Activated T-cell treated with anti-CD3 and anti-CD28 coated beads, Interleukin-2, amount 50 U/mL, for 24 hours (primary cell): ENCODE data around the gene NOS3.

ENCODE experiments used
- DNase-seq: peaks from one replicate; pipeline ENCODE4 v3.0.0-alpha.2; 2020
- H3K27ac Mint-ChIP-seq: 2 replicates; pipeline ENCODE4 v1.8.0; 2020; ENCODE audit warnings: mild to moderate bottlenecking, mixed read lengths
- H3K27me3 Mint-ChIP-seq: 2 replicates; pipeline ENCODE4 v1.8.0; 2020; ENCODE audit warnings: mixed read lengths
- H3K36me3 Mint-ChIP-seq: 2 replicates; pipeline ENCODE4 v1.8.0; 2020; ENCODE audit warnings: low read depth, mixed read lengths
- H3K4me1 Mint-ChIP-seq: 2 replicates; pipeline ENCODE4 v1.8.0; 2020; ENCODE audit warnings: low read depth, mixed read lengths
- H3K4me3 Mint-ChIP-seq: 2 replicates; pipeline ENCODE4 v1.8.0; 2020; ENCODE audit warnings: mild to moderate bottlenecking, moderate library complexity, mixed read lengths
- H3K9me3 Mint-ChIP-seq: 2 replicates; pipeline ENCODE4 v1.8.0; 2020; ENCODE audit warnings: mixed read lengths

Gene NOS3

GRCh38 chr7:151045967-151046366, 55.1 kb downstream of the NOS3 start:
- no peak overlapping the region for H3K4me3 Mint-ChIP-seq
- no peak for DNase-seq
- no peaks in the 10 kb centered on the region for H3K9me3 Mint-ChIP-seq
- no peaks in the 10 kb centered on the region for H3K4me1 Mint-ChIP-seq
- H3K36me3 Mint-ChIP-seq = peaks cover 41% of the 10 kb centered on the region
- H3K27ac Mint-ChIP-seq = peak overlapping the region; percentile 66
- no peaks in the 10 kb centered on the region for H3K27me3 Mint-ChIP-seq

- no peak overlapping the region for H3K4me3 Mint-ChIP-seq
- H3K36me3 Mint-ChIP-seq = peaks cover 33% of the 10 kb centered on the region
- H3K9me3 Mint-ChIP-seq = no peaks in the 10 kb centered on the region
- H3K27me3 Mint-ChIP-seq = no peaks in the 10 kb centered on the region
- H3K4me1 Mint-ChIP-seq = peaks cover 1% of the 10 kb centered on the region
- DNase-seq = no peak
- H3K27ac Mint-ChIP-seq = no peak overlapping the region
Measured at GRCh38 chr7:151046603-151047573, 56.1 kb downstream of the NOS3 start.

- no peak for DNase-seq
- H3K27me3 Mint-ChIP-seq = no peaks in the 10 kb centered on the region
- no peak within 1 kb of the TSS for H3K4me3 Mint-ChIP-seq
- no peak within 1 kb of the TSS for H3K27ac Mint-ChIP-seq
- peaks cover 21% of the 10 kb centered on the region for H3K36me3 Mint-ChIP-seq
- peaks cover 6% of the 10 kb centered on the region for H3K4me1 Mint-ChIP-seq
- H3K9me3 Mint-ChIP-seq = no peaks in the 10 kb centered on the region
Measured at GRCh38 chr7:151047976-151048815, 57.4 kb downstream of the NOS3 start, which contains the start of gene ASIC3. Gene ASIC3, plus strand, starts transcription at chr7:151048531. Its CDS starts 355 bp downstream, at chr7:151048886.

- no peak for DNase-seq
- Mint-ChIP-seq H3K4me3 (no peak overlapping the region), H3K27me3 (no peaks in the 10 kb centered on the region), H3K9me3 (no peaks in the 10 kb centered on the region), H3K27ac (no peak overlapping the region), H3K4me1 (peaks cover 7% of the 10 kb centered on the region), H3K36me3 (peaks cover 19% of the 10 kb centered on the region)
Measured at GRCh38 chr7:151048911-151049463, 58.2 kb downstream of the NOS3 start.

- Mint-ChIP-seq H3K27me3 (no peaks in the 10 kb centered on the region), H3K9me3 (no peaks in the 10 kb centered on the region), H3K36me3 (peaks cover 10% of the 10 kb centered on the region), H3K4me3 (no peak overlapping the region), H3K27ac (no peak overlapping the region), H3K4me1 (peaks cover 7% of the 10 kb centered on the region)
- peak; percentile 74 for DNase-seq
Measured at GRCh38 chr7:151051108-151051507, 60.3 kb downstream of the NOS3 start.

GRCh38 chr7:151053096-151053495, 62.3 kb downstream of the NOS3 start:
- H3K36me3 Mint-ChIP-seq = peaks cover 10% of the 10 kb centered on the region
- peaks cover 18% of the 10 kb centered on the region for H3K4me1 Mint-ChIP-seq
- no peak overlapping the region for H3K27ac Mint-ChIP-seq
- no peak for DNase-seq
- no peaks in the 10 kb centered on the region for H3K27me3 Mint-ChIP-seq
- H3K4me3 Mint-ChIP-seq = no peak overlapping the region
- no peaks in the 10 kb centered on the region for H3K9me3 Mint-ChIP-seq

GRCh38 chr7:151053751-151054150, 62.9 kb downstream of the NOS3 start:
- no peak for DNase-seq
- H3K27me3 Mint-ChIP-seq = no peaks in the 10 kb centered on the region
- no peak overlapping the region for H3K4me3 Mint-ChIP-seq
- no peaks in the 10 kb centered on the region for H3K9me3 Mint-ChIP-seq
- H3K4me1 Mint-ChIP-seq = peaks cover 23% of the 10 kb centered on the region
- no peak overlapping the region for H3K27ac Mint-ChIP-seq
- H3K36me3 Mint-ChIP-seq = peaks cover 12% of the 10 kb centered on the region

- Mint-ChIP-seq H3K9me3 (no peaks in the 10 kb centered on the region), H3K27me3 (no peaks in the 10 kb centered on the region), H3K4me3 (peak overlapping the region; percentile 94), H3K36me3 (peaks cover 18% of the 10 kb centered on the region), H3K27ac (no peak overlapping the region), H3K4me1 (peaks cover 37% of the 10 kb centered on the region)
- DNase-seq = no peak
Measured at GRCh38 chr7:151056283-151056665, 65.5 kb downstream of the NOS3 start.

GRCh38 chr7:151056666-151057505, 66.1 kb downstream of the NOS3 start:
- H3K4me3 Mint-ChIP-seq = peak overlapping the region; percentile 94
- H3K9me3 Mint-ChIP-seq = no peaks in the 10 kb centered on the region
- peak overlapping the region; percentile 79 for H3K27ac Mint-ChIP-seq
- peaks cover 23% of the 10 kb centered on the region for H3K36me3 Mint-ChIP-seq
- H3K27me3 Mint-ChIP-seq = no peaks in the 10 kb centered on the region
- no peak for DNase-seq
- peaks cover 41% of the 10 kb centered on the region for H3K4me1 Mint-ChIP-seq

GRCh38 chr7:151057506-151057988, 66.7 kb downstream of the NOS3 start, which contains the start of gene CDK5:
Gene CDK5, minus strand, starts transcription at chr7:151057897. Its CDS starts 49 bp downstream, at chr7:151057848.
- H3K27ac Mint-ChIP-seq = peak within 1 kb of the TSS; percentile 96
- no peak for DNase-seq
- peaks cover 40% of the 10 kb centered on the region for H3K4me1 Mint-ChIP-seq
- H3K4me3 Mint-ChIP-seq = peak within 1 kb of the TSS; percentile 94
- no peaks in the 10 kb centered on the region for H3K27me3 Mint-ChIP-seq
- H3K36me3 Mint-ChIP-seq = peaks cover 24% of the 10 kb centered on the region
- H3K9me3 Mint-ChIP-seq = no peaks in the 10 kb centered on the region

- Mint-ChIP-seq H3K4me1 (peaks cover 37% of the 10 kb centered on the region), H3K4me3 (peak overlapping the region; percentile 94), H3K27me3 (no peaks in the 10 kb centered on the region), H3K9me3 (no peaks in the 10 kb centered on the region), H3K27ac (peak overlapping the region; percentile 96), H3K36me3 (peaks cover 25% of the 10 kb centered on the region)
- DNase-seq = peak; percentile 96
Measured at GRCh38 chr7:151057989-151058780, 67.4 kb downstream of the NOS3 start.

- DNase-seq = no peak
- H3K36me3 Mint-ChIP-seq = peaks cover 31% of the 10 kb centered on the region
- peak overlapping the region; percentile 94 for H3K4me3 Mint-ChIP-seq
- no peaks in the 10 kb centered on the region for H3K9me3 Mint-ChIP-seq
- H3K4me1 Mint-ChIP-seq = peaks cover 36% of the 10 kb centered on the region
- no peaks in the 10 kb centered on the region for H3K27me3 Mint-ChIP-seq
- peak overlapping the region; percentile 96 for H3K27ac Mint-ChIP-seq
Measured at GRCh38 chr7:151058781-151059366, 68.1 kb downstream of the NOS3 start.
